Measurements from ENCODE around the gene CD276.
"Not testable (repeated sequence)": the region's sequence is repeated elsewhere in the genome, so short reads cannot be mapped to it uniquely, and the experiment has no call there.

Gene CD276

DNA sequence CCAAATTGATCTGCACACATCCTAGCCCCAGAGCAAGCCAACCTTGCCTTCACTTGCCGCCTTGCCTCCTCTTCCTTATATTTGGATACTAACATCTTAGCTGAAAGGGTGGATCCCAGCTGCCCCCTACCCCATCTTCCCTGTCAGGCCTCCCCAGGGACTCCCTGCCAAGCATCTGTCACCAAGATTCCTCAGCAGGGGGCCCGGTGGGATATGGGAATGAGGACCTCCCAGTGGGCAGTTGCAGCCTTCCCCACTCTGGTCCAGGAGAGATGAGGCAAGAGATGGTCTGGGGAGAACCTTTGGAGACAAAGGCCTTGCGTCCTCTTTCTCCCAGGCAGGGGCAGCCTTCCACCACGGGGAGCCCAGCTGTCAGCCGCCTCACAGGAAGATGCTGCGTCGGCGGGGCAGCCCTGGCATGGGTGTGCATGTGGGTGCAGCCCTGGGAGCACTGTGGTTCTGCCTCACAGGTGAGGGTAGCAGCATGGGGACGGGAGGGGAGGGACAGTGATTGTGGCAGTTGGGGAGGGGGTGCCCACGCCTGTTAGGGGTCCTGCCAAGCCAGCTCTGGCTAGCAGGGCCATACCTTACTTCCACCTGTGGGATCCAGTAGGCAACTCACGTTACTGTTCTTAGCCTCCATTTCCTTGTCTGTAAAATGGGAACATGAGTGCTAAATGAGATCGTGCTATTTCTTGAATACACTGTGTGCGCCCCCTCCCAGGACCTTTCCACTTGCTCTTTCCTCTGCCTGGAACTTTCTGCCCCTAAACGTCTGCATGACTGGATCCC lies 15.3 kb downstream of the CD276 start:
- H3K27ac Mint-ChIP-seq, result peak overlapping the region; percentile 60
- peaks cover 23% of the 10 kb centered on the region for H3K4me1 Mint-ChIP-seq
- H3K27me3 Mint-ChIP-seq, result peaks cover 22% of the 10 kb centered on the region
- no peaks in the 10 kb centered on the region for H3K36me3 Mint-ChIP-seq
- H3K4me3 Mint-ChIP-seq, result no peak overlapping the region
- no peaks in the 10 kb centered on the region for H3K9me3 Mint-ChIP-seq

DNA sequence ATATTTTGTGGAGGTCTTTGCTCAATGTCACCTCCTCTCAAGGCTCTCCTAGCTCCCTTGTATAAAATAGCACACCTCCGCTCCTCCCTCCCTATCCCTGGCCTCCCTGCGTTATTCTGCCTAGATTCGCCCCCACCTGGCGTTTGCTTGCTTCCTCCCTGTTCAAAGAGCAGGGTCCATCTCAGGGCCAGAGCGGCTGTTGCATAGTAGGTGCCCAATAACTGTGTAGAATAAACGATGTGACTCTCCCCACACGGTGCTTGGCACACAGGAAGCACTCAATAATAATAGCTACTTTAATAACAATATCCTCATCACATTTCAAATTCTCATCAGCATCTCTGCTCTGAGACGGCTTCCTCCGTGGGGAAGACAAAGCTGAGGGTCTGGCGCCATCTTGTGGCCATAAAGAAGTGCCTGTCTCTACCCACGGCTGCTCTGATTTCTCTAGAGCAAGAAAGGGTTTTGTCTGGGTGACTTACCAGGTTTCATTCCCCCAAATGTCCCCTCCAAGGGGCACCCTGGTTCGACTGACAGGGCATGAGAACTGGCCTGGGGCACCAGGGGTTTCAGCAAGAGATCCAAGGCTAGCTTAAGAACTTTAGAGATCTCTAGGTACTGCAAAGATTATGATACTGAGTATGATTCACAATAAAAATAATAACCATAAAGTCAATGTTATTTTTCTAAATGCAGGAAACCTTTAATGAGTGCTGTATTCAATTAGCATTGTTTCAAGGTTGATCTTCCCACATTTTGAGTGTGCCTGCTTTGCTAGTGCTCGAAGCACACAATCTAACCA lies 16.1 kb downstream of the CD276 start:
- H3K4me1 Mint-ChIP-seq, result peaks cover 23% of the 10 kb centered on the region
- no peaks in the 10 kb centered on the region for H3K36me3 Mint-ChIP-seq
- H3K27me3 Mint-ChIP-seq, result peaks cover 21% of the 10 kb centered on the region

DNA sequence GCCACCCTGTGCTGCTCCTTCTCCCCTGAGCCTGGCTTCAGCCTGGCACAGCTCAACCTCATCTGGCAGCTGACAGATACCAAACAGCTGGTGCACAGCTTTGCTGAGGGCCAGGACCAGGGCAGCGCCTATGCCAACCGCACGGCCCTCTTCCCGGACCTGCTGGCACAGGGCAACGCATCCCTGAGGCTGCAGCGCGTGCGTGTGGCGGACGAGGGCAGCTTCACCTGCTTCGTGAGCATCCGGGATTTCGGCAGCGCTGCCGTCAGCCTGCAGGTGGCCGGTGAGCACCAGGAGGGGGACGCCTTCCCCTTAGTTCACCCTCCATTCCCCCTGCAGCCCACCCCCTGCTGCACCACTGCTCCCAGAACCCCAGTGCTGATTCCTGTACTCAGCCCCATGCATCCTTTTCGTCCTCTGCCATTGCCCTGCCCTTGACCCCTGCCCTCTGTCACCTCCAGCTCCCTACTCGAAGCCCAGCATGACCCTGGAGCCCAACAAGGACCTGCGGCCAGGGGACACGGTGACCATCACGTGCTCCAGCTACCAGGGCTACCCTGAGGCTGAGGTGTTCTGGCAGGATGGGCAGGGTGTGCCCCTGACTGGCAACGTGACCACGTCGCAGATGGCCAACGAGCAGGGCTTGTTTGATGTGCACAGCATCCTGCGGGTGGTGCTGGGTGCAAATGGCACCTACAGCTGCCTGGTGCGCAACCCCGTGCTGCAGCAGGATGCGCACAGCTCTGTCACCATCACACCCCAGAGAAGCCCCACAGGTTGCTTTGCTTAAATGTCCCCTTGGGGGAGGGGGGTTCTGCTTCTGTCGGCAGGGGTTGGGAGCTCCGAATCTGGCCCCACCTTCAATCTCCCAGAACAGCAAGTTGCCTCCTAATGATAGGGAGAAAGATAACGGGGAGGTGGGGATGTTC lies 18.4 kb downstream of the CD276 start:
- not testable (repeated sequence) for H3K9me3 Mint-ChIP-seq, H3K36me3 Mint-ChIP-seq, H3K27ac Mint-ChIP-seq, H3K4me3 Mint-ChIP-seq
- Mint-ChIP-seq H3K27me3 (peaks cover 16% of the 10 kb centered on the region), H3K4me1 (peaks cover 12% of the 10 kb centered on the region)

More for the DNA sequence above, 16.1 kb downstream of the CD276 start:
- Mint-ChIP-seq H3K4me3 (no peak overlapping the region), H3K9me3 (no peaks in the 10 kb centered on the region), H3K27ac (peak overlapping the region; percentile 60)

DNA sequence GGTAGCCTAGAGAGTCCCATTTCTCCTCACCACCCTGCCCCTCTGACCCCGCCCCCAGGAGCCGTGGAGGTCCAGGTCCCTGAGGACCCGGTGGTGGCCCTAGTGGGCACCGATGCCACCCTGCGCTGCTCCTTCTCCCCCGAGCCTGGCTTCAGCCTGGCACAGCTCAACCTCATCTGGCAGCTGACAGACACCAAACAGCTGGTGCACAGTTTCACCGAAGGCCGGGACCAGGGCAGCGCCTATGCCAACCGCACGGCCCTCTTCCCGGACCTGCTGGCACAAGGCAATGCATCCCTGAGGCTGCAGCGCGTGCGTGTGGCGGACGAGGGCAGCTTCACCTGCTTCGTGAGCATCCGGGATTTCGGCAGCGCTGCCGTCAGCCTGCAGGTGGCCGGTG lies 19.4 kb downstream of the CD276 start:
- not testable (repeated sequence) for H3K4me1 Mint-ChIP-seq, H3K9me3 Mint-ChIP-seq, H3K27ac Mint-ChIP-seq, H3K36me3 Mint-ChIP-seq, H3K4me3 Mint-ChIP-seq
- peaks cover 13% of the 10 kb centered on the region for H3K27me3 Mint-ChIP-seq

DNA sequence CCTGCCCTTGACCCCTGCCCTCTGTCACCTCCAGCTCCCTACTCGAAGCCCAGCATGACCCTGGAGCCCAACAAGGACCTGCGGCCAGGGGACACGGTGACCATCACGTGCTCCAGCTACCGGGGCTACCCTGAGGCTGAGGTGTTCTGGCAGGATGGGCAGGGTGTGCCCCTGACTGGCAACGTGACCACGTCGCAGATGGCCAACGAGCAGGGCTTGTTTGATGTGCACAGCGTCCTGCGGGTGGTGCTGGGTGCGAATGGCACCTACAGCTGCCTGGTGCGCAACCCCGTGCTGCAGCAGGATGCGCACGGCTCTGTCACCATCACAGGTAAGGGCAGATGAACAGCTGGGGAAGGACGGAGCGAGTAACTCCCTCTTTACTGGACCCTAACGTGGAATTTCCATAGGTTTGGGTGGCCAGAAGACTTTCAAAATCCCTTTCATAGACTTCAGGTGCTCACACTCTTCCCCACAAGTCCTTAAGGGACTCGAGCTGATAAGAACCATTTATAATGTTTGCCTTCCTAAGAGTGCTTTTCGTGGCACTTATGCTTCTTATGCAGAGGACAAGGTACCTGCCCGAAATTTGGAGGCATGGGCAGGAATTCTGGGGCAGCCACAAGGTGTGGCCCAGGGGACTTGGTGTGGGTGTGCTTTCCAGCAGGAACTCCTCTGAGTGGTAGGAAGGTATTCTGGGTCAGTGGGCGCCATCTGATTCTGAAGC lies 20.1 kb downstream of the CD276 start:
- H3K27ac Mint-ChIP-seq, H3K4me1 Mint-ChIP-seq, H3K27me3 Mint-ChIP-seq, H3K4me3 Mint-ChIP-seq, H3K9me3 Mint-ChIP-seq, H3K36me3 Mint-ChIP-seq: not testable (repeated sequence)

DNA sequence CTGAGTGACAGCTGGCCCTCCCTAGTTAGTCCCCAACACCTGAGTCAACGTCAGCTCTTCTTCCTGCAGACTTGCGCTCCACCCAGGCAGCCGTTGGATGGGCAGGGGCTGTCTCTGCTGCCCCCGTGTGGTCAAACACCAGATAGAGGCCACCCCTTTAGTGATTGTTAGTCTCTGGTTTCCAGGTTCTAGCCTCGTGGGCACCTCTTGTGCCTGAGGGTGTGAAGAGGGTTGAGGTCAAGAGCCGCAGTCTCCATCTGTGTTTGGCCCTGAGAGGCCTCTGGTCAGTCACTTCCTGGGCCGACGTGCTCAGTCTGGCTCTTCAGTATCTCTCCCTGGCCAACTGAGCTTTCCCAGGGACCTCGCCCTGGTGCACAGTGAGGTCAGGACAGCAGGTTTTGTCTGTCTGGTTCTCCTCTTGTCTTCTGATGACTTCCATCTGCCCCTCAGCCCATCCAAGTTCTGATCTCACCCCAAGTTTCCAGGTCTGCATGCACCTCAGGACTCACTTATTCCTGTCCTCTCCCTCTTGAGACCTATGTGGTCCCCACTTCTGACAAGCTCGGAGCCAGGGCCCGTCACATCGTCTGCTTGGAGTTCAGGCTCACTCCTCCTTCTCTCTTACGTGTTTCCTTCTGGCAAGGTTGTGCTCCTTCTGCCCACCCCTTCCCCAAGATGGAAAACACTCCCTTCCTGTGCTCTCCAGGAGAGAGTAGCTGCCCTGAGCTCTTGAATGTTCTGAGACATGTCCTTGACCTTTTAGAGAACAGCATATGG lies 20.9 kb downstream of the CD276 start:
- no peak overlapping the region for H3K4me3 Mint-ChIP-seq
- H3K27ac Mint-ChIP-seq, result no peak overlapping the region
- H3K9me3 Mint-ChIP-seq, result no peaks in the 10 kb centered on the region
- peaks cover 3% of the 10 kb centered on the region for H3K4me1 Mint-ChIP-seq
- H3K27me3 Mint-ChIP-seq, result peaks cover 5% of the 10 kb centered on the region
- no peaks in the 10 kb centered on the region for H3K36me3 Mint-ChIP-seq

DNA sequence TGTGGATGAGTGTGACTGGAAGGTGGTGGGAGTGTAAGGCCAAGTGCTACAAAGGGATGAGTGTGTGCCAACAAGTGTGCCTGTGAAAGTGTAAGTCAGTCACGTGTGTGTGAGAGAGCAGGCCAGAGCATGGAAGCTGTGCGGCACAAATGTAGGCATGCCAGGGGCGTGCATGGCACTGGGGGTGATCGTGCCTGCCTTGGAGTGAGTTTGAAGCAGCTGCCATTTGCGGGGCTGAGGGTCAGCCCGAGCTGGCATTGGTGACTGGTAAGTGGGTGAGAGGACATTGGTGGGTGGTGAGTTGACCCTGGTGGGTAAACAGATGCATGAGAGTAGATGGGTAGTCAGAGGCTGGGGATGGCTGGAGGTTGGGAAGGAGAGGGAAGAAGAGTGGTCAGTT lies 24.5 kb downstream of the CD276 start:
- Mint-ChIP-seq H3K27me3 (peaks cover 1% of the 10 kb centered on the region), H3K27ac (no peak overlapping the region), H3K4me1 (no peaks in the 10 kb centered on the region), H3K36me3 (no peaks in the 10 kb centered on the region), H3K9me3 (no peaks in the 10 kb centered on the region), H3K4me3 (no peak overlapping the region)

DNA sequence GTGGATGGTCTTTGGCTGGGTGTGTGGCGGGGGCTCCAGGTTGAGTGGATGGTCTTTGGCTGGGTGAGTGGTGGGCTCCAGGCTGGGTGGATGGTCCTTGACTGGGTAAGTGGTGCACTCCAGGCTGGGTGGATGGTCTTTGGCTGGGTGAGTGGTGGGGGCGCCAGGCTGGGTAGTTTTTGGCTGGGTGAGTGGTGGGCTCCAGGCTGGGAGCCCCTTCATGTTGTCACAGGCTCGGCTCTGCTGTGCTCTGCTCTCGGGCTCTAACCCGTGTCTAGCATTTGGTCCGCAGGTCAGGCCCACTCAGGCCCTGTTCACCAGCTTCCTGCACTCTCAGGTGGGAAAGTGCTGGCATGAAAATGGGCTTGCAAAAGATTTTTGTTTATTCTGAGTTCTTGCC lies 25.1 kb downstream of the CD276 start:
- Mint-ChIP-seq H3K36me3 (no peaks in the 10 kb centered on the region), H3K9me3 (no peaks in the 10 kb centered on the region), H3K27me3 (peaks cover 1% of the 10 kb centered on the region)

DNA sequence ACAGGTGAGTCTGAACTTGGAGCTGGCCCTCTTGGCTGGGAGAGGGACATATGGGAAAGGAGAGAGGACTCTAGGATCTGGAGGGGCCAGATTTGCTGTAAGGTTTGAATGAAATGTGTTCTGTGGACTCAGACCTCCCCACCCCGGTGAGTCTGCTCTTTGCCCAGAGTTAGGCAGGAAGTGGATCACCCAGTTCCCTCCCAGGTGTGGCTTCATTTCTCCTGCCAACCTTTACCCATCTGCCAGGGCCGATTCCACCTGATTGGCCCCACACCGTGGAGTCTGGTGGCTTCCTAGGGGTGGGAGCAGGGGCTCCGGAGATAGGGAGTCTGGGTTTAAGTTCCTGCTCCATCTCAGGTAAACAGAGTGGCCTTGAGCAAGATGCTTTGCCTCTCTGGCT lies 25.5 kb downstream of the CD276 start:
- Mint-ChIP-seq H3K36me3 (no peaks in the 10 kb centered on the region), H3K27ac (no peak overlapping the region), H3K4me3 (no peak overlapping the region), H3K27me3 (peaks cover 1% of the 10 kb centered on the region), H3K9me3 (no peaks in the 10 kb centered on the region), H3K4me1 (no peaks in the 10 kb centered on the region)

More for the DNA sequence above, 25.1 kb downstream of the CD276 start:
- H3K4me1 Mint-ChIP-seq, result no peaks in the 10 kb centered on the region
- H3K4me3 Mint-ChIP-seq, result no peak overlapping the region
- H3K27ac Mint-ChIP-seq, result no peak overlapping the region

DNA sequence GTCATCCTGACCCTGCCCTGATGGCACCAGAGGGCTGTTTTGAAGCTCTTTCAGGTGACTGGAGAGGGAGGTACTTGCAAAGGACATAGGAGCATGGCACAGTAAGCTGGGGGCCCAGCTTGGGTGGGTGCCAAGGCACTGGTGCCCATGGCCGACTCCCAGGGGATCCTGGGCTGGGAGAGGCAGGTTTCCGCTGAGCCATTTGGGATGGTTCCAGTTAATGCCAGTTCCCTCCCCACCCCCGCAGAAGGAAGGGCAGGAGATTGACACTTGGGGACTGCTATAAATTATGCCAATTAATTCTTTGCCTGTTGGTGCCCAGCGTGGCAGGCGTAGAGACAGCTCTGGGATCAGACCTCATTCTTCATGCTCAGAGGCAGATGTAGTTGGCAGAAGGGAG lies 26.1 kb downstream of the CD276 start:
- Mint-ChIP-seq H3K36me3 (no peaks in the 10 kb centered on the region), H3K9me3 (no peaks in the 10 kb centered on the region), H3K4me3 (no peak overlapping the region), H3K27ac (no peak overlapping the region), H3K27me3 (no peaks in the 10 kb centered on the region), H3K4me1 (no peaks in the 10 kb centered on the region)

DNA sequence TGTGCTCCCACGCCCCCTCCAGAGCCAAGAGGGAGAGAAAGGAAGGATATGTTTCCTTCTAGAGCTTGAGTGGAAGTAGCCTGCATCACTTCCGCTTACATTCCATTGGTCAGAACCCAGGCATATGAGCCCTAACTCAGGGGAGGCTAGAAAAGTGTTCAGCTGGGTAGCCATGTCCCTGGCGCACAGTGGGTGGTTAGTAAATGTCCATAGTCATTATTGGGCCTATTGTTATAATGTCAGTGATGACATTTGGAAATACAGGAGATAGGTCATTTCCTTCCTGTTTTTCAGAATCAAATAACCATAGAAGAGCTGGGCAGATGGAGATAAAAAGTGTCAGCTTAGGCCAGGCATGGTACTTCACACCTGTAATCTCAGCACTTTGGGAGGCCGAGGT lies 27.3 kb downstream of the CD276 start:
- no peak overlapping the region for H3K27ac Mint-ChIP-seq
- H3K4me1 Mint-ChIP-seq, result no peaks in the 10 kb centered on the region
- H3K27me3 Mint-ChIP-seq, result no peaks in the 10 kb centered on the region
- H3K9me3 Mint-ChIP-seq, result no peaks in the 10 kb centered on the region
- no peaks in the 10 kb centered on the region for H3K36me3 Mint-ChIP-seq
- H3K4me3 Mint-ChIP-seq, result no peak overlapping the region

DNA sequence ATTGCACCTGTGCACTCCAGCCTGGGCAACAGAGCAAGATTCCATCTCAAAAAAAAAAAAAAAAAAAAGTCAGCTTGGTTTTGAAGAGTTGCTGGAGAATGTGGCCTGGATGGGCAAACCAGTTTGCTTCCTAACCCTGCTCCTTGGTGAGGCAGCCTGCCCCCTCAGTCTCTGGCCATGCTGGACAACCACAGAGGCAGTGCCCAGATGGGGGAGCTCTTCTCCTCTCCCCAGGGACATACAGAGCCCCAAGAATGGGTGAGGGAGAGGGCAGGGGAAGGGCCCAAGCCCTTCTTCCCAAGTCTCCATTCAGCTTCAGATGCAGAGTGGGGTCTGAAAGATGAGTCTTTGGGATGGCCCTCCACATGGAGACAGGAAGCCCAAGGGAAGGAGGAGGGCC lies 27.9 kb downstream of the CD276 start:
- Mint-ChIP-seq H3K4me3 (no peak overlapping the region), H3K9me3 (no peaks in the 10 kb centered on the region), H3K27me3 (no peaks in the 10 kb centered on the region), H3K27ac (no peak overlapping the region), H3K36me3 (no peaks in the 10 kb centered on the region), H3K4me1 (no peaks in the 10 kb centered on the region)

DNA sequence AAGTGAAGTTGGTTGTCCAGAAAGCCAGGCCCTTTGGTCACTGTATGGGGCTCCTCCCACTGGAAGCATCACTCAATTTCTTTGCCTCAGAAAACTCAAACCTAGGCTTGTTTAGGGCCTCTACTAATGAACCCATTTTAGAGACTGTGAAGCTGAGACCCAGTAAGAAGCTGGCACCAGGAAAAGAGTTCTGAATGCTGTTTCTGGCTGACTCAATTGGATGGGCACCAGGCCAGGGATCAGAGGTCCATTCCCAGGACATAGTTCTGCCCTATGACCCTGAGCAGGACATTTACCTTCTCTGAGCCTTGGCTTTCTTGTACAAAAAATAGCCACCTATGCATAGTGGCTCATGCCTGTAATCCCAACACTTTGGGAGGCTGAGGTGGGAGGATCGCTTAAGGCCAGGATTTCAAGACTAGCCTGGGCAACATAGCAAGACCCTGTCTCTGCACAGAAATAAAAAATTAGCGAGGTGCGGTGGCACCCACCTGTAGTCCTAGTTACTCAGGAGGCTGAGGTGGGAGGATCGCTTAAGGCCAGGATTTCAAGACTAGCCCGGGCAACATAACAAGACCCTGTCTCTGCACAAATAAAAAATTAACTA lies 30.6 kb downstream of the CD276 start:
- Mint-ChIP-seq H3K36me3 (no peaks in the 10 kb centered on the region), H3K27ac (no peak overlapping the region), H3K4me1 (no peaks in the 10 kb centered on the region), H3K9me3 (no peaks in the 10 kb centered on the region), H3K27me3 (no peaks in the 10 kb centered on the region), H3K4me3 (no peak overlapping the region)

DNA sequence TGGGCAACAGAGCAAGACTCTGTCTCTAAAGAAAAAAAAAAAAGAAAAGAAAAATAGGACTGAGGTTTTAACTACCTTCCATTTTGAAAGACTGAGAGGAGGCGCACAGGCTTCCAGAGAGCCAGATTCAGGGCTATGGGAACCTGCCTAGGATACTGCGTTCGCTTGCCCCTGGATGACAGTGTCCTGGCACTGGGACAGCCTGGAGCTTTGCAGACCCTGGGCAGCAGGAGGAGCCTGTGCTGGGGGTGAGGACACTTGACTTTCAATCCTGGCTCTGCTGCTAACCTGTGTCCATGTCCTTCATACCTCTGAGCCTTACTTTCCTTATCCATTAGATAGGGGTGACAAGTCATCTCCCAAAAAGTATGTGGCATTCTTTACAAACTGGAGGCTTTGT lies 31.2 kb downstream of the CD276 start:
- Mint-ChIP-seq H3K27ac (no peak overlapping the region), H3K4me1 (no peaks in the 10 kb centered on the region), H3K9me3 (no peaks in the 10 kb centered on the region), H3K36me3 (no peaks in the 10 kb centered on the region), H3K4me3 (no peak overlapping the region), H3K27me3 (no peaks in the 10 kb centered on the region)
